ENCODE data around the gene FIG4.

GRCh38 chr6:109799129-109799528, 108.0 kb downstream of the FIG4 start:
- TF ChIP-seq EZH2phosphoT487 (IDR thresholded peaks at IDR 0.05; ENCODE audit: insufficient read depth, low read depth): no peak
- TF ChIP-seq EZH2 (IDR thresholded peaks at IDR 0.05; ENCODE audit: insufficient read depth, poor library complexity, severe bottlenecking): no peak
